AG09319 (cell line): ENCODE measurements around the gene MRPL54.

Experiments used
- DNase-seq: peaks from one replicate; pipeline ENCODE4 v3.0.0-alpha.2; 2010; ENCODE audit warnings: low read depth; ENCODE audit errors: extremely low read depth
- TF ChIP-seq, protein P1 (sequence below): IDR thresholded peaks from 2 replicates; pipeline ENCODE4 v1.5.1; 2011; ENCODE audit warnings: low read depth, mild to moderate bottlenecking, inconsistent platforms, low read length, moderate library complexity

Gene MRPL54

DNA sequence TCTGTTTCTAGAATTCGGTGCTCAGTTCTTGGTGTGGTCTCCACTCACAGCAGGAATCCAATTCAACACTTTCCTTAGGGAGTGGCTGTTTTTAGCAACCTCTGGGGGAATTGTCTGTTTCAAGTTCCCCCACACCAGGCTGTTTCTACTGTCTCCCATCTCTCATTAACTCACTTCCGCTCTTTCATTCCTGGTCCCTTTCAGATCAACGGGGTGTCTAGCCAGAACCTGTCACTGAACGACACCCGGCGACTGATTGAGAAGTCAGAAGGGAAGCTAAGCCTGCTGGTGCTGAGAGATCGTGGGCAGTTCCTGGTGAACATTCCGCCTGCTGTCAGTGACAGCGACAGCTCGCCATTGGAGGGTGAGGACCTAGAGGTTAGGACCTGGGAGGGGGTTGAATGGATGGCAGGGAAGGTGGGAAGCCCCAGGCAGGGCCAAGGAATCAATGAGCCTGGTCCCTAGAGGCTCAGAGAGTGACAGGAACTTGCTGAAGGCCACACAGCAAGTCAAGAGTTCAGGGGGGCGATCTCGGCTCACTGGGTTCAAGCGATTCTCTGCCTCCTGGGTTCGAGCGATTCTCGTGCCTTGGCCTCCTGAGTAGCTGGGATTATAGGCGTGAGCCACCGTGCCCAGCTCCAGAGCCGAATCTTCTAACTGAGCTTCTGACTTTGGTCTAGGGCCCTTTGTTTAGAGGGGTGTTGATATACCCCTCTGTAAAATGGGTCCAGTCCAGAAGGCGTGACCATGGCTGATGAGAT, 28.8 kb upstream of the MRPL54 start:
- no peak for DNase-seq
- TF ChIP-seq, protein P1, sequence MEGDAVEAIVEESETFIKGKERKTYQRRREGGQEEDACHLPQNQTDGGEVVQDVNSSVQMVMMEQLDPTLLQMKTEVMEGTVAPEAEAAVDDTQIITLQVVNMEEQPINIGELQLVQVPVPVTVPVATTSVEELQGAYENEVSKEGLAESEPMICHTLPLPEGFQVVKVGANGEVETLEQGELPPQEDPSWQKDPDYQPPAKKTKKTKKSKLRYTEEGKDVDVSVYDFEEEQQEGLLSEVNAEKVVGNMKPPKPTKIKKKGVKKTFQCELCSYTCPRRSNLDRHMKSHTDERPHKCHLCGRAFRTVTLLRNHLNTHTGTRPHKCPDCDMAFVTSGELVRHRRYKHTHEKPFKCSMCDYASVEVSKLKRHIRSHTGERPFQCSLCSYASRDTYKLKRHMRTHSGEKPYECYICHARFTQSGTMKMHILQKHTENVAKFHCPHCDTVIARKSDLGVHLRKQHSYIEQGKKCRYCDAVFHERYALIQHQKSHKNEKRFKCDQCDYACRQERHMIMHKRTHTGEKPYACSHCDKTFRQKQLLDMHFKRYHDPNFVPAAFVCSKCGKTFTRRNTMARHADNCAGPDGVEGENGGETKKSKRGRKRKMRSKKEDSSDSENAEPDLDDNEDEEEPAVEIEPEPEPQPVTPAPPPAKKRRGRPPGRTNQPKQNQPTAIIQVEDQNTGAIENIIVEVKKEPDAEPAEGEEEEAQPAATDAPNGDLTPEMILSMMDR: no peak

DNA sequence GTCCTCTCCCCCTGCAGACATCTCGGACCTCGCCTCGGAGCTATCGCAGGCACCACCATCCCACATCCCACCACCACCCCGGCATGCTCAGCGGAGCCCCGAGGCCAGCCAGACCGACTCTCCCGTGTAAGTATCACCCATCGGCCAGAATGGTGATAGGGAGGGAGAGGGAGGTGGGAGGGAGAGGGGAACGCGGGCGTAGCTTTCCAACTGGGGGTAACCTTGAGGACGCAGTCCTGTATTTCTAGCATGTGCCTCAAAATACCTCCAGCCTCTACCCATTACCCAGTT, 28.2 kb upstream of the MRPL54 start:
- no peak for DNase-seq
- TF ChIP-seq, protein P1: no peak

DNA sequence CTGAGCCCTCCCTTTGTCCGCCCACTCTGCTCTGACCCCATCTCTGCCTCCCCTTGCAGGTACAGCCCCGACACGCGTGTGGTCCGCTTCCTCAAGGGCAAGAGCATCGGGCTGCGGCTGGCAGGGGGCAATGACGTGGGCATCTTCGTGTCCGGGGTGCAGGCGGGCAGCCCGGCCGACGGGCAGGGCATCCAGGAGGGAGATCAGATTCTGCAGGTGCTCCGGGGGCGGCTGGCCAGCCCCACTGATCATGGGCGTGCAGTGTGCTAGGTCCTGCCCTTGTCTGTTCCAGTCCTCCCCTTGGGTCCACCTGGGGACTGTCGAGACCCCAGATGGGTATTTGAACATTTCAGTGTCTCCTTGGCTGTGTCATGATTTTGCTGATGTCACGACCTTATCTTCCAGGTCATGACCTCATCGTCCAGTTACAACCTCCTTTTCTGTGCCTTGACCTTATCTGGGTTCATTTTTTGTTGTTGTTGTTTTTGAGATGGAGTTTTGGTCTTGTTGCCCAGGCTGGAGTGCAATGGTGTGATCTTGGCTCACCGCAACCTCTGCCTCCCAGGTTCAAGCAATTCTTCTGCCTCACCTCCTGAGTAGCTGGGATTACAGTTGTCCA, 26.3 kb upstream of the MRPL54 start:
- no peak for DNase-seq
- TF ChIP-seq, protein P1: no peak

DNA sequence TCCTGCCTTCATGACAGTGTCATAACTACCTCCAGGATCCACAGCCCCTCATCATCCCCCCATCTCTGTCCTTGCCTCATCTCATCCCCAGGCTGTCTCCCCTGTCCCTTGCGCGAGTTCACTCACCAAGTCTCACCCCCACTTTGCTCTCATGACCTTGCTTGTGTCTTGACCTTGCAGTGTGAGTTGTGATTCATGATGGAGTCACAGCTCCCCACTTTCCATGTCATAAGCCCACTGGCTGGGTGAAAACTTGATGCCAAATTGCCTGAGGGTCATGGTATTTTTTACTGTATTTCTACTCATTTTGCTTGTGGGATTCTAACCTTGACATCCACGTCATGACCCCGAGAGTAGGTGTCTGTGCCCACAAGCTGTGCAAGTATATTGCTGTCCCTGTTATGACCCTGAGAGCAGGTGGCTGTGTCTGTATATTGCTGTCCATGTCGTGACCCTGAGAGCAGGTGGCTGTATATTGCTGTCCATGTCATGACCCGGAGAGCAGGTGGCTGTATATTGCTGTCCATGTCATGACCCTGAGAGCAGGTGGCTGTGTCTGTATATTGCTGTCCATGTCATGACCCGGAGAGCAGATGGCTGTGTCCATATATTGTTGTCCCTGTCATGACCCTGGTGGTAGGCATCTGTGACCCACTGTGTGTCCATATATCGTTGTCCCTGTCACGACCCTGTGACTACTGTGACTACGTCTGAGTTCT, 24.8 kb upstream of the MRPL54 start:
- TF ChIP-seq, protein P1: no peak

DNA sequence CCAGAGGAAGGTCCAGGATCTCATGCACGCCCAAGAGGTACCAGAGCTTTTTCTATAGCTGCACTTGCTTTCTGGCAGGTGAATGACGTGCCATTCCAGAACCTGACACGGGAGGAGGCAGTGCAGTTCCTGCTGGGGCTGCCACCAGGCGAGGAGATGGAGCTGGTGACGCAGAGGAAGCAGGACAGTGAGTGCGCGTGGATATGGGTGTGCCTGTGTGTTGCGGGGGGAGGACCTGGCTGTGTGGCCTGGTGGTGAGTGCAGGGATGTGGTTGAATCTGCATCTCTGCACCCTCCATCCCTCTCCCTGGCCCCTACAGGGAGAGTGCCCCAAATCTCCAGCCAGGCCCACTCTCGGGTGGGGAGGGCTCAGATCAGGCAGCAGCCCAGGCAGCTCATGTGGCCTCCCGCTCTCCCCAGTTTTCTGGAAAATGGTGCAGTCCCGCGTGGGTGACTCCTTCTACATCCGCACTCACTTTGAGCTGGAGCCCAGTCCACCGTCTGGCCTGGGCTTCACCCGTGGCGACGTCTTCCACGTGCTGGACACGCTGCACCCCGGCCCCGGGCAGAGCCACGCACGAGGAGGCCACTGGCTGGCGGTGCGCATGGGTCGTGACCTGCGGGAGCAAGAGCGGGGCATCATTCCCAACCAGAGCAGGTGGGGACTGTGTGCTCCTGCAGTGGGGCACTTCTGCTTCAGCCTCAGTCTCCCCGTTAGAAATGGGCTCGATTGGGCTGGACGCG, 23.8 kb upstream of the MRPL54 start:
- DNase-seq: no peak
- TF ChIP-seq, protein P1: no peak

More for the DNA sequence above, 24.8 kb upstream of the MRPL54 start:
- no peak for DNase-seq

DNA sequence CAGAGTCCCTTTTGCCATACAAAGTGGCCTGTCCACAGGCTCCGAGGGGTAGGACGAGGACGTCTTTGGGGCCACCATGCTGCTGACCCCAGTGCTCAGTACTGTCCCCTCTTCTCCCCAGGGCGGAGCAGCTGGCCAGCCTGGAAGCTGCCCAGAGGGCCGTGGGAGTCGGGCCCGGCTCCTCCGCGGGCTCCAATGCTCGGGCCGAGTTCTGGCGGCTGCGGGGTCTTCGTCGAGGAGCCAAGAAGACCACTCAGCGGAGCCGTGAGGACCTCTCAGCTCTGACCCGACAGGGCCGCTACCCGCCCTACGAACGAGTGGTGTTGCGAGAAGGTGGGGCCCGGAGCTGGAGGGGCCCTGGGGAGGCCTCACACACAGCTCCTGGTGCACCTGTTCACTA, 22.1 kb upstream of the MRPL54 start:
- TF ChIP-seq, protein P1: no peak

More for the DNA sequence above, 22.1 kb upstream of the MRPL54 start:
- DNase-seq: no peak
